ENCODE measurements around the gene HOXC10. TPM values are rescaled to one million over a fixed set of nuclear protein-coding genes. Genes with fewer than 3 reads are reported as not detected.
A peak's percentile ranks its signal among the peaks of the same experiment; 100 is the strongest.

HOXC10 gene
- 16.7 and 48.6 TPM in 2 replicates for total RNA-seq (2014; rRNA removed; shearing (Covaris generic))

GRCh38 chr12:53984901-53985691, at the start of gene HOXC10:
HOXC10 (plus strand) TSS chr12:53985146; CDS start chr12:53985260, 114 bp downstream.
- DNase-seq (ENCODE audit: low spot score): peak; percentile 69
- in situ Hi-C loops (cut with HindIII; ENCODE audit: low sequenced_read_pairs): no loop called here

GRCh38 chr12:53935383-53936341, 49.3 kb upstream of the HOXC10 start:
- in situ Hi-C loops (cut with HindIII; ENCODE audit: low sequenced_read_pairs): no loop called here
- no peak for DNase-seq (ENCODE audit: low spot score)

GRCh38 chr12:53937099-53937498, 47.8 kb upstream of the HOXC10 start:
- in situ Hi-C loops (cut with HindIII; ENCODE audit: low sequenced_read_pairs): no loop called here
- no peak for DNase-seq (ENCODE audit: low spot score)

GRCh38 chr12:53937596-53938325, 47.2 kb upstream of the HOXC10 start:
- DNase-seq (ENCODE audit: low spot score): no peak
- in situ Hi-C loops (cut with HindIII; ENCODE audit: low sequenced_read_pairs): no loop called here

- peak; percentile 83 for DNase-seq (ENCODE audit: low spot score)
- in situ Hi-C loops (cut with HindIII; ENCODE audit: low sequenced_read_pairs): no loop called here
Observed at GRCh38 chr12:53938326-53939140, 46.4 kb upstream of the HOXC10 start, which contains the start of gene HOXC13. HOXC13 (plus strand) TSS chr12:53938831; CDS start chr12:53938907, 76 bp downstream.

- in situ Hi-C loops (cut with HindIII; ENCODE audit: low sequenced_read_pairs): no loop called here
Observed at GRCh38 chr12:53939141-53940108, 45.5 kb upstream of the HOXC10 start.

GRCh38 chr12:53940443-53941014, 44.4 kb upstream of the HOXC10 start:
- no peak for DNase-seq (ENCODE audit: low spot score)
- in situ Hi-C loops (cut with HindIII; ENCODE audit: low sequenced_read_pairs): no loop called here

More at GRCh38 chr12:53939141-53940108, 45.5 kb upstream of the HOXC10 start:
- no peak for DNase-seq (ENCODE audit: low spot score)

GRCh38 chr12:53941187-53941586, 43.8 kb upstream of the HOXC10 start:
- no peak for DNase-seq (ENCODE audit: low spot score)
- in situ Hi-C loops (cut with HindIII; ENCODE audit: low sequenced_read_pairs): no loop called here

- no peak for DNase-seq (ENCODE audit: low spot score)
- in situ Hi-C loops (cut with HindIII; ENCODE audit: low sequenced_read_pairs): no loop called here
Observed at GRCh38 chr12:53941750-53942149, 43.2 kb upstream of the HOXC10 start.

GRCh38 chr12:53942467-53942997, 42.4 kb upstream of the HOXC10 start:
- in situ Hi-C loops (cut with HindIII; ENCODE audit: low sequenced_read_pairs): no loop called here
- DNase-seq (ENCODE audit: low spot score): no peak

GRCh38 chr12:53944209-53944608, 40.7 kb upstream of the HOXC10 start:
- no peak for DNase-seq (ENCODE audit: low spot score)
- in situ Hi-C loops (cut with HindIII; ENCODE audit: low sequenced_read_pairs): no loop called here

- no peak for DNase-seq (ENCODE audit: low spot score)
- in situ Hi-C loops (cut with HindIII; ENCODE audit: low sequenced_read_pairs): no loop called here
Observed at GRCh38 chr12:53944907-53945847, 39.8 kb upstream of the HOXC10 start.

- in situ Hi-C loops (cut with HindIII; ENCODE audit: low sequenced_read_pairs): no loop called here
- DNase-seq (ENCODE audit: low spot score): no peak
Observed at GRCh38 chr12:53947743-53948142, 37.2 kb upstream of the HOXC10 start.

GRCh38 chr12:53948650-53949593, 36.0 kb upstream of the HOXC10 start:
- DNase-seq (ENCODE audit: low spot score): no peak
- in situ Hi-C loops (cut with HindIII; ENCODE audit: low sequenced_read_pairs): no loop called here

Data from G401 (cell line).